HepG2 (cell line): Measurements from ENCODE around the gene POU5F1.

ENCODE experiments used
- CHD2 ChIP-seq: IDR thresholded peaks from 2 replicates; pipeline ENCODE4 v1.6.1; 2011; ENCODE audit warnings: low read depth, low read length, improper control_type of control experiment
- CTCF ChIP-seq: sonication (generic); formaldehyde crosslinking; IDR thresholded peaks from 2 replicates; pipeline ENCODE4 v1.5.0; 2020; ENCODE audit warnings: mild to moderate bottlenecking, missing genetic modification reagents, moderate library complexity
- EED ChIP-seq: sonication (generic); formaldehyde crosslinking; IDR thresholded peaks from 2 replicates; pipeline ENCODE4 v1.5.0; 2020; ENCODE audit warnings: mild to moderate bottlenecking, missing genetic modification reagents
- HOXA7 ChIP-seq: sonication (generic); formaldehyde crosslinking; IDR thresholded peaks from 2 replicates; pipeline ENCODE4 v1.8.1; 2022; ENCODE audit warnings: mild to moderate bottlenecking, missing genetic modification reagents, moderate library complexity
- MYNN ChIP-seq: sonication (generic); formaldehyde crosslinking; IDR thresholded peaks from 2 replicates; pipeline ENCODE4 v1.4.0; 2020; ENCODE audit warnings: mild to moderate bottlenecking, low read depth, missing genetic modification reagents
- PATZ1 ChIP-seq: sonication (generic); formaldehyde crosslinking; IDR thresholded peaks from 2 replicates; pipeline ENCODE4 v1.4.0; 2020; ENCODE audit warnings: missing genetic modification reagents
- POLR2AphosphoS5 ChIP-seq: IDR thresholded peaks from 2 replicates; pipeline ENCODE4 v1.6.1; 2012; ENCODE audit warnings: low read depth, low read length
- ZFP41 ChIP-seq: sonication (generic); formaldehyde crosslinking; IDR thresholded peaks from 2 replicates; pipeline ENCODE4 v1.4.0; 2020; ENCODE audit warnings: mild to moderate bottlenecking, missing genetic modification reagents, borderline replicate concordance
- ZNF558 ChIP-seq: sonication (generic); formaldehyde crosslinking; IDR thresholded peaks from 2 replicates; pipeline ENCODE4 v1.9.0; 2022; ENCODE audit warnings: mild to moderate bottlenecking, missing genetic modification reagents, borderline replicate concordance

GRCh38 chr6:31145386-31145785, 25.1 kb downstream of the POU5F1 start:
- no peak for TF ChIP-seq MYNN
- no peak for TF ChIP-seq ZNF558 (CRISPR knock-in tag)
- no peak for TF ChIP-seq POLR2AphosphoS5
- no peak for TF ChIP-seq CHD2
- no peak for TF ChIP-seq HOXA7 (CRISPR knock-in tag)
- no peak for TF ChIP-seq EED (CRISPR knock-in tag)
- TF ChIP-seq ZFP41 (CRISPR knock-in tag), result no peak
- TF ChIP-seq PATZ1 (CRISPR knock-in tag), result no peak
- no peak for TF ChIP-seq CTCF
